Uterus (tissue), 4 donors: ENCODE results near the gene RASD1. TPM values are rescaled to one million over a fixed set of nuclear protein-coding genes. Genes with fewer than 3 reads are reported as not detected.

ENCODE experiments used
- DNase-seq, 2 donors: peaks; one replicate each; pipeline ENCODE4 v3.0.0-alpha.2; 2019 to 2020
- H3K27ac ChIP-seq, 2 donors: fragments of 200-600 bp; sonication (generic); 1 replicate in 1 of 2; 2 replicates in 1 of 2; pipeline ENCODE4 v1.5.1; 2016 to 2018
- H3K27me3 ChIP-seq, 2 donors: fragments of 200-600 bp; sonication (generic); one replicate each; pipeline ENCODE4 v1.5.1; 2018 to 2019; ENCODE audit warnings: control low read depth in 1 of 2
- H3K36me3 ChIP-seq, 2 donors: fragments of 200-600 bp; sonication (generic); one replicate each; pipeline ENCODE4 v1.5.1; 2019; ENCODE audit warnings: control low read depth in 1 of 2
- H3K4me1 ChIP-seq, 2 donors: fragments of 200-600 bp; sonication (generic); one replicate each; pipeline ENCODE4 v1.5.1; 2018 to 2019; ENCODE audit warnings: control low read depth in 1 of 2
- H3K4me3 ChIP-seq, 2 donors: fragments of 200-600 bp; sonication (generic); 1 replicate in 1 of 2; 2 replicates in 1 of 2; pipeline ENCODE4 v1.5.1; 2018 to 2019; ENCODE audit warnings: mild to moderate bottlenecking in 1 of 2
- H3K9me3 ChIP-seq, 2 donors: fragments of 200-600 bp; sonication (generic); one replicate each; pipeline ENCODE4 v1.5.1; 2019; ENCODE audit warnings: control low read depth in 1 of 2
- POLR2A ChIP-seq, 2 donors: fragments of 450-650 bp; IDR thresholded peaks; one replicate each; pipeline ENCODE4 v1.6.1; 2016; ENCODE audit warnings: antibody characterized with exemption in 2 of 2, mild to moderate bottlenecking in 1 of 2, moderate library complexity in 1 of 2
- intact Hi-C: fragments of 100-400 bp; cut with DNase I; formaldehyde crosslinking; loops from one replicate; pipeline ENCODE4 v1.15.1; 2023; ENCODE audit warnings: low total_unique reads
- total RNA-seq, 4 donors: library from RNA; depleted of rRNA in 3 of 4; stranded (reverse); fragments of >200 nt in 3 of 4; gene quantifications; one replicate each; pipeline versions ENCODE4 v1.1.0 to v1.2.4, GENCODE V29; 2014 to 2023
- TF ChIP-seq, protein P1 (sequence below), 4 experiments: fragments of 200-600 bp in 2 of 4; fragments of 450-650 bp in 2 of 4; sonication (generic) in 2 of 4; IDR thresholded peaks; one replicate each; pipeline ENCODE4 v1.5.1; 2016 to 2019; ENCODE audit warnings: antibody characterized with exemption in 4 of 4, mild to moderate bottlenecking in 2 of 4, moderate library complexity in 1 of 4
- donor health status: DM: yes; HTN: yes; CAD: no.

The RASD1 gene
- total RNA-seq, 4 donors from 2014 or later: 0.59 to 12.7 (median 7.4) TPM

DNA sequence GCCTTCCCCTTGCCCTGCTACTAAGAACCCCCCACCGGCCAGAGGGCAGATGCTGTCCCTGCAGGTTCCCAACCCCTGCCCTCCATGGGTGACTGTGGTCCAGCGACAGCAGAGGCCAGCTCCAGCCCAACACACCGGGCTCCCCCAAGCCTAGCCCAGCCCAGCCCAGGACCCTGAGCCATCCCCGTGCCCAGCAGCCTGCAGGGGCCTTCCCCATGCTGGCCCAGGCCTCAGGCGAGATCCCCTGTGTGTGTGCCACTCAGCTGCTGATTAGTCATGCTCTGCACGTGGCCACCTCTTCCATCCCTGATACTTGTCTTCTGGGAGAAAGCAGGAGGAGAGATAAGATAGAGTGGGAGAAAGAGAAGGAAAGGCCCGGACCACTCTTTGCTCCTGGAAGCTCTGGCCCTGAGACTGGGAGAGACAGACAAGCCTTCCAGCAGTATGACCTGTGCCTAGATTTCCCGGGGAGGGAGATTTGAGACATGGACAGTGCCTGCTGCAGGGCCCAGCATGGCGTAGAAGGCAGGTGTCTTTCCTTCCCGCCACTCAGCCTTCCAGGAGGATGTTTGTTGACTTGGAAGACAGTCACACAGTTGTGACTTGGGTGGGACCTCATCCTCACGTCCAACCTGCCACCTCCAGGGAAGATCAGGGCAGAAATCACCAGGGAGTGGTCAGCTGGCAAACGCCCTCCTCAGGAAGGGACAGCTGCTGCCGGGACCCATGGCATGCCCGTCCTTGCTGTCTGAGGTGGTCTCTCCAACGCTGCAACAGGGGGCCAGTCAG is 41.3 kb upstream of the RASD1 start:
- Histone ChIP-seq H3K36me3 (no peaks in the 10 kb centered on the region), H3K27ac (peak overlapping the region; percentile 42 to 60), H3K4me1 (no peaks in the 10 kb centered on the region), H3K27me3 (no peaks in the 10 kb centered on the region), H3K9me3 (no peaks in the 10 kb centered on the region), H3K4me3 (no peak overlapping the region)
- DNase-seq: no peak
- TF ChIP-seq POLR2A (IDR thresholded peaks at IDR 0.05): no peak
- TF ChIP-seq, protein P1, sequence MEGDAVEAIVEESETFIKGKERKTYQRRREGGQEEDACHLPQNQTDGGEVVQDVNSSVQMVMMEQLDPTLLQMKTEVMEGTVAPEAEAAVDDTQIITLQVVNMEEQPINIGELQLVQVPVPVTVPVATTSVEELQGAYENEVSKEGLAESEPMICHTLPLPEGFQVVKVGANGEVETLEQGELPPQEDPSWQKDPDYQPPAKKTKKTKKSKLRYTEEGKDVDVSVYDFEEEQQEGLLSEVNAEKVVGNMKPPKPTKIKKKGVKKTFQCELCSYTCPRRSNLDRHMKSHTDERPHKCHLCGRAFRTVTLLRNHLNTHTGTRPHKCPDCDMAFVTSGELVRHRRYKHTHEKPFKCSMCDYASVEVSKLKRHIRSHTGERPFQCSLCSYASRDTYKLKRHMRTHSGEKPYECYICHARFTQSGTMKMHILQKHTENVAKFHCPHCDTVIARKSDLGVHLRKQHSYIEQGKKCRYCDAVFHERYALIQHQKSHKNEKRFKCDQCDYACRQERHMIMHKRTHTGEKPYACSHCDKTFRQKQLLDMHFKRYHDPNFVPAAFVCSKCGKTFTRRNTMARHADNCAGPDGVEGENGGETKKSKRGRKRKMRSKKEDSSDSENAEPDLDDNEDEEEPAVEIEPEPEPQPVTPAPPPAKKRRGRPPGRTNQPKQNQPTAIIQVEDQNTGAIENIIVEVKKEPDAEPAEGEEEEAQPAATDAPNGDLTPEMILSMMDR (IDR thresholded peaks at IDR 0.05): no peak
- intact Hi-C loops: no loop called here

DNA sequence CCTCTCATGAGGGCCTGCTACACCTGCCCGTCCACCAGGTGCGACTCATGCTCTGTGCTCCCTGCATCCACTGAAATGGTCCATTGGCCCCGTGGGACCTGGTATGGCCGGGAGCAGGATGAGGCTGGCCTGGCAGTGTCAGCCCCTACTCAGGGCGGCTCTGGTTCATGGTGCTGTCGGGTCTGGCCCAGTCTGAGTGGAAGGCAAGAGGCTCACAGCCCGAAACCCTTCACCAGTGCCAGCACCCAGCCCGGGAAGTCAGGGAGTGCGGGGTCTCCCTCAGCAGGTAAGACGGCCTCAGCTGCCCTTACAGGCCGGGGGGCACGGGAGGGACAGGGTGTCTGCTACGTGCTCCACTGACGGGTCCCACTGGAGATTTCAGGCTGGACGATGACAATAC is 40.5 kb upstream of the RASD1 start:
- TF ChIP-seq, protein P1 (IDR thresholded peaks at IDR 0.05): no peak
- H3K27ac ChIP-seq: no peak overlapping the region
- intact Hi-C loops: no loop called here

DNA sequence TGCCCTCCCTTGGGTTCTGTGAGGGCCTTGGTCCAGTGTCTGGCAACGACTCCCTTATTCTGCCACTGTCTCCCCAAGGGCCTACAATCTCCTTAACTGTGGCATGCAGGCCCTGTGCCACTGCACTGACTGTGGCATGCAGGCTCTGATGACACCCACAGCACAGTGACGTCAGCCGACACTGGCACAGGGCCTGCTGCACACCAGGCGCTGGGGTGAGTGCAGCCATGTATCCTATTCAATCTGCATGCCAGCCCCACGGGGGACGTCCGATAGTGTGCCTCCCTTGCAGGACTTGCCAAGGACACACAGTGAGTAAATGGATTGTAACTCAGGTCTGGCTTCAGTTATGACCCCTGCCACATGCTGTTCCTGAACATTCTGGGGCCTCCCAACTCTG is 39.8 kb upstream of the RASD1 start:
- Histone ChIP-seq H3K36me3 (no peaks in the 10 kb centered on the region), H3K9me3 (no peaks in the 10 kb centered on the region), H3K4me3 (no peak overlapping the region), H3K27me3 (no peaks in the 10 kb centered on the region), H3K27ac (no peak overlapping the region), H3K4me1 (no peaks in the 10 kb centered on the region)
- DNase-seq: peak in 1 of 2 donors; percentile 36
- no peak for TF ChIP-seq POLR2A (IDR thresholded peaks at IDR 0.05)
- TF ChIP-seq, protein P1 (IDR thresholded peaks at IDR 0.05): no peak
- intact Hi-C loops: no loop called here

More for the DNA sequence above, 40.5 kb upstream of the RASD1 start:
- DNase-seq: no peak
- no peaks in the 10 kb centered on the region for H3K4me1 ChIP-seq
- no peaks in the 10 kb centered on the region for H3K36me3 ChIP-seq
- H3K4me3 ChIP-seq: no peak overlapping the region
- no peaks in the 10 kb centered on the region for H3K27me3 ChIP-seq
- no peaks in the 10 kb centered on the region for H3K9me3 ChIP-seq

DNA sequence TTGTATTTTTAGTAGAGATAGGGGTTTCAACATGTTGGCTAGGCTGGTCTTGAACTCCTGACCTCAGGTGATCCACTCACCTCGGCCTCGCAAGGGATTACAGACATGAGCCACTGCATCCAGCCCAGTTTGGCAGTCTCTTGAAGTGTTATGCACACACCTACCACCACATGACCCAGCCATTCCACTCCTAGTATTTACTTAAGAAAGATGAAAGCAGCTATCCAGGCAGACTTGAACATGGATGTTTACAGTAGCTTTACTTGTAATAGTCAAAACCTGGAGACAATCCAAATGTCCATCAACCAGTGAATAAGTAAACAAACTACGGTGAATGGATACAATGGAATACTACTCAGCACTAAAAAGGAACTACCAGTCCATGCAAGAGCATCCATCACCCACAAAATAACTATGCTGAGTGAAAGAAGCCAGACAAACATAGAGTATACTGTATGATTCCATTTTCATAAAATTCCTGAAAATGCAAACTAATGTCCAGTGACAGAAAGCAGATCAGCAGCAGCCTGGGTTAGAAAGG is 37.8 kb upstream of the RASD1 start:
- Histone ChIP-seq H3K27ac (no peak overlapping the region), H3K9me3 (no peaks in the 10 kb centered on the region), H3K4me1 (no peaks in the 10 kb centered on the region), H3K36me3 (no peaks in the 10 kb centered on the region), H3K27me3 (no peaks in the 10 kb centered on the region), H3K4me3 (no peak overlapping the region)
- DNase-seq: no peak
- intact Hi-C loops: no loop called here
- TF ChIP-seq, protein P1 (IDR thresholded peaks at IDR 0.05): no peak
- no peak for TF ChIP-seq POLR2A (IDR thresholded peaks at IDR 0.05)

DNA sequence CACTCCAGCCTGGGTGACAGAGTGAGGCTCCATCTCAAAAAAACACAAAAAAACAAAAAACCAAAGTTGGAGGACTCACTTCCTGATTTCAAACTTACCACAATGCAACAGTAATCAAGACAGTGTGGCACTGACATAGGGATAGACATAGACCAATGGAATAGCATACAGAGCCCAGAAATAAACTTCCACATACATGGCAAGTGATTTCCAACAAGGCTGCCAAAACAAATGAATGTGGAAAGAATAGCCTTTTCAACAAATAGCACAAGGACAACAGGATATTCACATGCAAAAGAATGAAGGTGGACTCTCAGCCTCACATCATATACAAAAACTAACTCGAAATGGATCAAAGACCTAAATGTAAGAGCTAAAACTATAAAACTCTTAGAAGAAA is 36.8 kb upstream of the RASD1 start:
- no peaks in the 10 kb centered on the region for H3K9me3 ChIP-seq
- no peak overlapping the region for H3K27ac ChIP-seq
- no peaks in the 10 kb centered on the region for H3K36me3 ChIP-seq
- H3K4me1 ChIP-seq: no peaks in the 10 kb centered on the region
- no peaks in the 10 kb centered on the region for H3K27me3 ChIP-seq
- TF ChIP-seq, protein P1 (IDR thresholded peaks at IDR 0.05): no peak
- no peak for TF ChIP-seq POLR2A (IDR thresholded peaks at IDR 0.05)
- no peak for DNase-seq
- intact Hi-C loops: no loop called here
- no peak overlapping the region for H3K4me3 ChIP-seq
